ENCODE measurements around the gene CDCA4. TPM values are rescaled to one million over a fixed set of nuclear protein-coding genes. Genes with fewer than 3 reads are reported as not detected.
A peak's percentile ranks its signal among the peaks of the same experiment; 100 is the strongest.

The CDCA4 gene
- total RNA-seq, 4 donors from 2014 or later = 15.3 to 35.0 (median 23.3) TPM

GRCh38 chr14:105023144-105023543 lies 2.3 kb upstream of the CDCA4 start:
- H3K27ac ChIP-seq = no peak overlapping the region
- H3K27me3 ChIP-seq = no peaks in the 10 kb centered on the region
- no peaks in the 10 kb centered on the region for H3K36me3 ChIP-seq
- H3K4me1 ChIP-seq = peaks cover 13 to 68% (median 28%) of the 10 kb centered on the region in 3 donors
- 74 to 76% methylated on average over 11 of the region's 11 CpGs for WGBS, 2 donors
- DNase-seq = no peak
- no peak for TF ChIP-seq POLR2A (IDR thresholded peaks at IDR 0.05)
- TF ChIP-seq, protein P1, sequence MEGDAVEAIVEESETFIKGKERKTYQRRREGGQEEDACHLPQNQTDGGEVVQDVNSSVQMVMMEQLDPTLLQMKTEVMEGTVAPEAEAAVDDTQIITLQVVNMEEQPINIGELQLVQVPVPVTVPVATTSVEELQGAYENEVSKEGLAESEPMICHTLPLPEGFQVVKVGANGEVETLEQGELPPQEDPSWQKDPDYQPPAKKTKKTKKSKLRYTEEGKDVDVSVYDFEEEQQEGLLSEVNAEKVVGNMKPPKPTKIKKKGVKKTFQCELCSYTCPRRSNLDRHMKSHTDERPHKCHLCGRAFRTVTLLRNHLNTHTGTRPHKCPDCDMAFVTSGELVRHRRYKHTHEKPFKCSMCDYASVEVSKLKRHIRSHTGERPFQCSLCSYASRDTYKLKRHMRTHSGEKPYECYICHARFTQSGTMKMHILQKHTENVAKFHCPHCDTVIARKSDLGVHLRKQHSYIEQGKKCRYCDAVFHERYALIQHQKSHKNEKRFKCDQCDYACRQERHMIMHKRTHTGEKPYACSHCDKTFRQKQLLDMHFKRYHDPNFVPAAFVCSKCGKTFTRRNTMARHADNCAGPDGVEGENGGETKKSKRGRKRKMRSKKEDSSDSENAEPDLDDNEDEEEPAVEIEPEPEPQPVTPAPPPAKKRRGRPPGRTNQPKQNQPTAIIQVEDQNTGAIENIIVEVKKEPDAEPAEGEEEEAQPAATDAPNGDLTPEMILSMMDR (IDR thresholded peaks at IDR 0.05) = no peak
- H3K4me3 ChIP-seq = no peak overlapping the region
- intact Hi-C loops (cut with DNase I) = no loop called here
- H3K9me3 ChIP-seq = no peaks in the 10 kb centered on the region

- 75 to 85% methylated on average over 2 of the region's 2 CpGs for WGBS, 2 donors
- intact Hi-C loops (cut with DNase I) = no loop called here
- Histone ChIP-seq H3K4me1 (peaks cover 13 to 68% (median 34%) of the 10 kb centered on the region in 3 donors), H3K27me3 (no peaks in the 10 kb centered on the region), H3K4me3 (peak overlapping the region in 2 of 4 donors; percentile 68 to 98), H3K36me3 (no peaks in the 10 kb centered on the region), H3K9me3 (no peaks in the 10 kb centered on the region), H3K27ac (peak overlapping the region in 3 of 4 donors; percentile 84 to 95 (median 93))
- TF ChIP-seq, protein P1 (IDR thresholded peaks at IDR 0.05) = no peak
- TF ChIP-seq POLR2A (IDR thresholded peaks at IDR 0.05) = no peak
- no peak for DNase-seq
Measured at GRCh38 chr14:105022276-105022670, 1.4 kb upstream of the CDCA4 start.

- TF ChIP-seq, protein P1 (IDR thresholded peaks at IDR 0.05) = no peak
- TF ChIP-seq POLR2A (IDR thresholded peaks at IDR 0.05) = no peak
- intact Hi-C loops (cut with DNase I) = no loop called here
- WGBS, 2 donors = 9 to 15% methylated on average over 15 to 20 of the region's 20 CpGs
Measured at GRCh38 chr14:105021656-105022275, 883 bp upstream of the CDCA4 start.

GRCh38 chr14:105019861-105020814 lies 745 bp downstream of the CDCA4 start:
- 6 to 9% methylated on average over 20 to 53 of the region's 75 CpGs for WGBS, 2 donors
- H3K27ac ChIP-seq = peak overlapping the region; percentile 88 to 97 (median 94)
- H3K4me3 ChIP-seq = peak overlapping the region; percentile 58 to 98 (median 96)
- TF ChIP-seq, protein P1 (IDR thresholded peaks at IDR 0.05) = peak in 1 of 6 experiments; percentile 14
- no peak for TF ChIP-seq POLR2A (IDR thresholded peaks at IDR 0.05)
- H3K9me3 ChIP-seq = no peaks in the 10 kb centered on the region
- intact Hi-C loops (cut with DNase I) = no loop called here
- DNase-seq = no peak
- no peaks in the 10 kb centered on the region for H3K36me3 ChIP-seq
- no peaks in the 10 kb centered on the region for H3K27me3 ChIP-seq
- H3K4me1 ChIP-seq = peaks cover 25 to 80% (median 54%) of the 10 kb centered on the region in 3 donors

More at GRCh38 chr14:105021656-105022275, 883 bp upstream of the CDCA4 start:
- Histone ChIP-seq H3K4me3 (peak overlapping the region; percentile 37 to 98 (median 81)), H3K36me3 (no peaks in the 10 kb centered on the region), H3K27ac (peak overlapping the region; percentile 84 to 95 (median 89)), H3K9me3 (no peaks in the 10 kb centered on the region), H3K4me1 (peaks cover 13 to 70% (median 39%) of the 10 kb centered on the region in 3 donors), H3K27me3 (no peaks in the 10 kb centered on the region)
- no peak for DNase-seq

Measured in esophagus squamous epithelium (tissue), 5 donors.